ENCODE data around the gene TSPYL4.

TSPYL4 gene

DNA sequence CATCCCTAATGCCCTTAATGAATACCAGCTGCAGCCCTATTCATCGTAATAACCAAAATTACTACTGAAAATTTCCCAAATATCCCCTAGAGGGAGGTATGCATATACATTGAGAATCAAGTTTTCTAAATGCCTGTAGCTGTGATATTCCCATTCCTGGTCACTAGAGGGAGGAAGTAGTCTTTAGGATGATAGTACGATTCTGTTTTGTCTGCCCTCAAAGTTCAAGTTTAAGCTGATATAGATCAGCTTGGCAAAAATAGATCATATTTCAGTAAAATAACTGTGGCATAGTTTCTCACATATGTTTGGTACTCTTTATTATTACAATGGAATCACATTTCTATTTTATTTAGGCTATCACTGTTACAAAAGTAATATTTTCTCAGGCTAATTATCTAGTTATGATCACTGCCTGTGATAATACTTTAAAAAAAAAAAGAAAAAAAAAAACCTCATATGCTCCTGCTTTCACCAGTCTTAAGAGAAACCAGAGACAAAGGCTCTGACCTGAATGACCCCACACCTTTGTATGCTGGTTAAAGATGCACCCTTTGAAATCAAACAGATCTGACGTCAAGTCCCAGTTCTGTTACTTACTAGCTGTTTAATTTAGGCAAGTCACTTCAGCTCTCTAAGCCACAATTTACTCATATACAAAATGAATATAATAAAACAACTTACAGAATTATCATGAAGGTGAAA, 14.9 kb upstream of the TSPYL4 start:
- no peak for DNase-seq (ENCODE audit: extremely low read depth, insufficient read length)
- peaks cover 10% of the 10 kb centered on the region for H3K36me3 ChIP-seq (ENCODE audit: control insufficient read depth, insufficient read depth, low read length)
- TF ChIP-seq CTCF (IDR thresholded peaks at IDR 0.05; ENCODE audit: insufficient read depth, low read length, poor library complexity, severe bottlenecking), result peak; percentile 67

DNA sequence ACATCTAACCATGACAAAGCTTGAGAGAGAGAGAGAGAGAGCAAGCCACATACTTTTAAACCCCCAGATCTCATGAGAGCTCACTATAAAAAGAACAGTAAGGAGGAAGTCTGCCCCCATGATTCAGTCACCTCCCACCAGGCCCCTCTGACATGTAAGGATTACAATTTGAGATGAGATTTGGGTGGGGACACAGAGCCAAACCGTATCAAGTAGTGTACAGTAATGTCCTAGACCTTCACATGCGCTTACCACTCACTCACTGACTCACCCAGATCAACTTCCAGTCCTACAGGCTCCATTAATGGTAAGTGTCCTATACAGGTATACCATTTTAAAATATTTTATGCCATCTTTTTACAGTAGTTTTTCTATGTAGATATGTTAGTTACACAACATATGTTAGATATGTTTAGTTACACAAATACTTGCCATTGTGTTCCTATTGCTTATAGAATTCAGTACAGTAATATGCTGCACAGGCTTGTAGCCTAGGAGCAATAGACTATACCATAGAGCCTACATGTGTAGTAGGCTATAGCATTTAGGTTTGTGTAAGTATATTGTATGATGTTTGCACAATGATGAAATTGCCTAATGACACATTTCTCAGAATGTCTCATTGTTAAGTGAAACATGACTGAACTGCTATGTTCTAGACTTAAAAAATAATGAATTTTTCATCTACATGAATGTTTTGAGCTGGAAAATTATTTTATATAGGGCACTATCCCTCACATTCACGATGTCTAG, 14.1 kb upstream of the TSPYL4 start:
- no peak for TF ChIP-seq CTCF (IDR thresholded peaks at IDR 0.05; ENCODE audit: insufficient read depth, low read length, poor library complexity, severe bottlenecking)
- no peak for DNase-seq (ENCODE audit: extremely low read depth, insufficient read length)
- Histone ChIP-seq H3K4me3 (replicated peaks; ENCODE audit: low read depth, low read length) (no peak overlapping the region), H3K27me3 (replicated peaks; ENCODE audit: control insufficient read depth, insufficient read depth, low read length) (no peaks in the 10 kb centered on the region), H3K36me3 (ENCODE audit: control insufficient read depth, insufficient read depth, low read length) (peaks cover 9% of the 10 kb centered on the region)

More for the DNA sequence above, 14.9 kb upstream of the TSPYL4 start:
- H3K4me3 ChIP-seq (replicated peaks; ENCODE audit: low read depth, low read length), result no peak overlapping the region
- no peaks in the 10 kb centered on the region for H3K27me3 ChIP-seq (replicated peaks; ENCODE audit: control insufficient read depth, insufficient read depth, low read length)

- peaks cover 9% of the 10 kb centered on the region for H3K36me3 ChIP-seq (ENCODE audit: control insufficient read depth, insufficient read depth, low read length)
- no peak for DNase-seq (ENCODE audit: extremely low read depth, insufficient read length)
- no peak for TF ChIP-seq CTCF (IDR thresholded peaks at IDR 0.05; ENCODE audit: insufficient read depth, low read length, poor library complexity, severe bottlenecking)
- no peak overlapping the region for H3K4me3 ChIP-seq (replicated peaks; ENCODE audit: low read depth, low read length)
- no peaks in the 10 kb centered on the region for H3K27me3 ChIP-seq (replicated peaks; ENCODE audit: control insufficient read depth, insufficient read depth, low read length)
Measured at GRCh38 chr6:116266803-116267202, 12.9 kb upstream of the TSPYL4 start.

DNA sequence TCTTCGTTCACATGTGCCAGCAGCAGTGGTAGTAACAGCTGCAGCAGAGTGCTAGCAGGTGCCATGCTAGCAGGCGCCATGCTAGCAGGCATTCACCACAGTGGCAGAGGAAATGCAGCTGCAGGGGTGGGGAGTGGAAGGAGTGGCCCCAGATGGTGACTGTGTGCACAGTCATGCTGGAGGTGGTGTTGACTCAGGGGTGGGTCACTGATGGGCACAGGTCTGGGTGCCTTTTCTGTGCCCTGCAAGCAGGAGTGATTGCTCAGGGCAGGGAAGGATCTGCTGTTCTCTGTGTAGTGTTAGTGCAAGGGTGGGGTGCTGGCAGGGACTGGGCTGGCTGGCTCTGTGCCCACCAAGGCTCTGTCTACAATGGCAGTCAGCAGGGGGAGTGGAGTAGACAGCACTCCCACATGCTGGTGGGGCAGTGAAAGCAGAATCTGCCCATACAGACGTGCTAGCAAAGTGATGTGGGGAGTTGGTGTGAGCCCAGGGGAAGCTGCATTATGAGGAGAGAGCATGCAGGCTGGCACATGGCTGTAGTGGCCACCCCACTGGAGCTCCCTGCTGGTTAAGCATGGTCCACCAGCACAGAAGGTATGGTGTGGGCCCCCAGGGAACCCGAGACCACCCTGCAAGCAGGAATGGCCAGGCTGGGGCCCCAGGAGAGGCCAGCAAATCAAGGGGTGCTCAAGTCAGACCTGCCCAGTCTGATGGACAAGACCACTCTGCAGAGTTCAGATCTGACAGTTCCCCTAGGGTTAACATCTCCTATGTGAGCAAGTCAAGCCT, 11.4 kb upstream of the TSPYL4 start:
- no peak for DNase-seq (ENCODE audit: extremely low read depth, insufficient read length)
- H3K27me3 ChIP-seq (replicated peaks; ENCODE audit: control insufficient read depth, insufficient read depth, low read length), result no peaks in the 10 kb centered on the region
- peaks cover 9% of the 10 kb centered on the region for H3K36me3 ChIP-seq (ENCODE audit: control insufficient read depth, insufficient read depth, low read length)
- no peak overlapping the region for H3K4me3 ChIP-seq (replicated peaks; ENCODE audit: low read depth, low read length)
- no peak for TF ChIP-seq CTCF (IDR thresholded peaks at IDR 0.05; ENCODE audit: insufficient read depth, low read length, poor library complexity, severe bottlenecking)

DNA sequence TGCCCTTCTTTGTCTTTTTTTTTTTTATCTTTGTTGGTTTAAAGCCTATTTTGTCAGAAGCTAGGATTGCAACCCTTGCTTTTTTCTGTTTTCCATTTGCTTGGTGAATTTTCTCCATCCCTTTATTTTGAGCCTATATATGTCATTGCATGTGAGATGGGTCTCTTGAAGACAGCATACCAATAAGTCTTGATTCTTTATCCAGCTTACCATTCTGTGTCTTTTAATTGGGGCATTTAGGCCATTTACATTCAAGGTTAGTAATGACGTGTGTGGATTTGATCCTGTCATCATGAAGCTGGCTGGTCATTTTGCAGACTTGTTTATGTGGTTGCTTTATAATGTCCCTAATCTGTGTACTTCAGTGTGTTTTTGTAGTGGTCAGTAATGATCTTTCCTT, 9.5 kb upstream of the TSPYL4 start:
- DNase-seq (ENCODE audit: extremely low read depth, insufficient read length), result no peak
- TF ChIP-seq CTCF (IDR thresholded peaks at IDR 0.05; ENCODE audit: insufficient read depth, low read length, poor library complexity, severe bottlenecking), result no peak
- no peaks in the 10 kb centered on the region for H3K27me3 ChIP-seq (replicated peaks; ENCODE audit: control insufficient read depth, insufficient read depth, low read length)
- no peak overlapping the region for H3K4me3 ChIP-seq (replicated peaks; ENCODE audit: low read depth, low read length)
- H3K36me3 ChIP-seq (ENCODE audit: control insufficient read depth, insufficient read depth, low read length), result peaks cover 9% of the 10 kb centered on the region

All from GM06990 (cell line).